Psoas muscle (tissue), 7 donors: ENCODE data around the gene BID. TPM values are rescaled to one million over a fixed set of nuclear protein-coding genes. Genes with fewer than 3 reads are reported as not detected.

Source experiments
- polyA plus RNA-seq, 3 donors: library from polyadenylated mRNA; stranded (reverse); fragments of 200-250 nt; gene quantifications; one replicate each; pipeline ENCODE4 v1.2.3, GENCODE V29; 2013
- total RNA-seq, 4 donors: library from RNA; stranded (reverse); fragmentation: NEBNext Ultra II Directional in 2 of 4; extraction: Animal tissue kit (Norgen Biotek cat#: 25700) in 2 of 4; gene quantifications; one replicate each; pipeline versions ENCODE4 v1.2.1 to v1.2.4, GENCODE V29; 2021 to 2023
- donor health status: healthy with polysubstance abuse.
- donor health status: DM: no; HTN: no; CAD: no; lungs with moderate emphysema.
- donor health status: Bipolar disorder and iron deficiency.
- donor health status: healthy.
- donor health status: DM: no; HTN: no; CAD: no.
- donor health status: DM: no; HTN: no; CAD: no.
- donor health status: DM: yes; HTN: yes; CAD: no.

The BID gene
- total and polyA plus RNA-seq, 7 donors, result 5.6 to 27.4 (median 9.9) TPM

Other genes with a start within 250 kb of the BID start
- gene SLC25A18, start 211.0 kb downstream of the BID start, total RNA-seq, result 10 to 100 TPM in 1 of 4 donors, 1 to 10 TPM in 1, under 1 TPM in 2; 0.56 to 10.4 (median 5.0) TPM
- 1 to 10 TPM; 5.5 to 6.9 (median 5.7) TPM for gene SLC25A18, start 211.0 kb downstream of the BID start, polyA plus RNA-seq
- 100 to 1,000 TPM; 122 to 185 (median 142) TPM for gene ATP6V1E1, start 145.7 kb downstream of the BID start, total RNA-seq
- gene ATP6V1E1, start 145.7 kb downstream of the BID start, polyA plus RNA-seq, result 100 to 1,000 TPM; 158 to 263 (median 210) TPM
- gene BCL2L13, start 135.7 kb downstream of the BID start, total RNA-seq, result 100 to 1,000 TPM; 123 to 201 (median 130) TPM
- 100 to 1,000 TPM in 1 of 3 donors, 10 to 100 TPM in 2; 67.0 to 165 (median 89.0) TPM for gene BCL2L13, start 135.7 kb downstream of the BID start, polyA plus RNA-seq